HG03045 (cell line): ENCODE results near the gene ERI2.
A peak's percentile ranks its signal among the peaks of the same experiment; 100 is the strongest.
"Not testable (repeated sequence)": the region's sequence is repeated elsewhere in the genome, so short reads cannot be mapped to it uniquely, and the experiment has no call there.

Experiments used
- ATAC-seq: cut with Tn5 transposase; IDR thresholded peaks from one replicate; pipeline ENCODE4 v1.9.1; 2021; ENCODE audit warnings: mild to moderate bottlenecking, moderate library complexity; ENCODE audit not compliant: unreplicated experiment

The ERI2 gene

GRCh38 chr16:20766294-20766693, 40.0 kb downstream of the ERI2 start:
- no peak for ATAC-seq

GRCh38 chr16:20765732-20766131, 40.5 kb downstream of the ERI2 start:
- no peak for ATAC-seq

DNA sequence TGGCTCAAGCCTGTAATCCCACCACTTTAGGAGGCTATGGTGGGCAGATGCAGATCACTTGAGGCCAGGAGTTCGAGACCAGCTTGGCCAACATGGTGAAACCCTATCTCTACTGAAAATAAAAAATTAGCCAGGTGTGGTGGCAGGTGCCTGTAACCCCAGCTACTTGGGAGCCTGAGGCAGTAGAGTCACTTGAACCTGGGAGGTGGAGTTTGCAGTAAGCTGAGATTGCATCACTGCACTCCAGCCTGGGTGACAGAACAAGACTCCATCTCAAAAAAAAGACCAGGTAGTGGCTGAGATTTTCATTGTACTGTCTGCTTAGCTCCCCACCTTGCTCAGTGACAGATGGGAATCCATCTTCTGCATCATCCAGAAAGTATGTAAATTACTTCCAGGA, 41.8 kb downstream of the ERI2 start:
- ATAC-seq: not testable (repeated sequence)

- ATAC-seq: peak; percentile 99
Observed at GRCh38 chr16:20763461-20764232, 42.6 kb downstream of the ERI2 start, which contains the start of gene ACSM3. Gene ACSM3 (plus strand): TSS chr16:20764014. CDS start chr16:20770035, 6,021 bp downstream.

DNA sequence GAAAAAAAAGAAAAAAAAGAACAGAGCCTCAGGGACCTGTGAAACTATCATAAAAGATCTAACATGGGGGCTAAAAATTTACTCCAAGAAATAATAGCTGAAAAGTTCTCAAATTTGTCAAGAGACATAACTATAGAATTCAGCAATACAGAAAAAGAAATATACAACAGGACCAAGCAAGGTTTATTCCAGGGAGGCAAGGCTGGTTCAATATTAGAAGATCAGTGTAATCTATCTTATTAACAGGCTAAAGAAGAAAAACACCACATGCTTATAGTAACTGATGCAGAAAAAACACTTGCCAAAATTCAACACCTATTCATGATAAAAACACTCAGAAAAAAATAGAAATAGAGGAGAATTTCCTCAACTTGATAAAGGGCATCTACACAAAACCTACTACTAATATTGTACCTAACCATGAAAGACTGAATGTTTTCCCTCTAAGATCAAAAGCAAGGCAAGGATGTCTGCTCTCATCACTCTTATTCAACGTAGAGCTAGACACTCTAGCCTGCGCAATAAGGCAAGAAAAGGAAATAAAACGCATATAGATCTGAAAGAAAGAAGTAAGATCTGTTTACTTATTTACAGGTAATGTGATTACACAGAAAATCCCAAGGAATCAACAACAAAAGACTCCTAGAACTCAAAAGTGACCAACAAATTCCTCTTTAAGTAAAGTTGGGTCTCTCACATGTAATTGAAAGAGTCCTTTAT, 43.7 kb downstream of the ERI2 start:
- no peak for ATAC-seq

- ATAC-seq: no peak
Observed at GRCh38 chr16:20761175-20761574, 45.1 kb downstream of the ERI2 start.

- no peak for ATAC-seq
Observed at GRCh38 chr16:20760346-20760745, 45.9 kb downstream of the ERI2 start.

- ATAC-seq: not testable (repeated sequence)
Observed at GRCh38 chr16:20755799-20756198, 50.5 kb downstream of the ERI2 start.

DNA sequence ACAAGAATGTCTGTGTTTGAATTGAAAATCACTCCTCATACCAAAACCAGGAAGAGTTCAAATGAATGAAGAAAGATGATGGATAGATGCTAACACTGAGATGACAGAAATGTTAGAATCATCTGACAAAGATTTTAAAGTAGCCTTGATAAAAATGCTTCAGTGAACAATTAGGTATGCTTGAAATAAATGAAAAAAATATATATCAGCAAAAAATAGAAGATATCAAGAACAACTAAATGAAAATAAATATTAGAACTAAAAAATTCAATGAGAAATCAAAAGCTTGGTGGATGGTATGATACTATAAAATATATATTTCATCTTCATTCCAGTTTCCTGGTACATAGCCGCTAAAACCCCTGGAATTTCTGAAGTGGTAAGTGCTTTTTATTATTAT, 51.0 kb downstream of the ERI2 start:
- no peak for ATAC-seq

DNA sequence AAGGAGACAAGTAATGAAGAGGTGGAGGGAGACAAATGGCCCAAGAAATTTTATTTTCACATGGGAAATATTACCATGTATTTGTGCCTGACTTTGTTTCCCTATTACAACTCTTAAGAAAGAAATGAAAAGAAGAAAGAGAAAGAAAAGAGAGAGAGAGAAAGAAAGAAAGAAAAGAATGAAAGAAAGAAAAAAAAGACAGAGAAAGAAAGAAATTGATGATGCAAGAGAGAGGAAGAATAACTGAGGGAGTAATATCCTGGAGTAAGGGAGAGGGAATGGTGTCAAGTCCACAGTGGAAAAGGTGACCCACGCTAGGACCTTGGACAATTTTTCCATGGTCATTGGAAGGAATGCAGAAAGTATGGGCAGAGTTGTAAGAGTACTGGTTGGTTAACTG, 52.5 kb downstream of the ERI2 start:
- no peak for ATAC-seq

GRCh38 chr16:20750558-20750957, 55.7 kb downstream of the ERI2 start:
- no peak for ATAC-seq

DNA sequence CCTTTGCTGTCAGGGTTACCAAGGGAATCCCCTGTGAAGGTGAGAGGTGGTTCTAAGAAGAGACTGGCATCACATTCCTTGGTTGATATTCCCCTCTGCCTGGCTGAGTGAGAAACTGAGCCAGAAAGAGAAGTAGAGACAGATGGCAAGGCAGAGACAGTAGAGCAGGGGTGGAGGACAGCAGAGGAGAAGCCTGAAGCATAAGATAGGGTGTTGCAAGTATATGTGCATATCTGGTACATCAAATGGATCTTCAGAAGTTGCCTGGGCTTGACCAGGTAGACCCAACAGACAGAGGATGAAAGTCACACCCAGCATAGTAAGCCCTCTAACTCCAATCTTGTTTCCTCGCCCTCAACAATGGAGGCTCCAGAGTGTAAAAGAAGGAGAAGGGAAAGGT, 56.8 kb downstream of the ERI2 start:
- ATAC-seq: no peak

DNA sequence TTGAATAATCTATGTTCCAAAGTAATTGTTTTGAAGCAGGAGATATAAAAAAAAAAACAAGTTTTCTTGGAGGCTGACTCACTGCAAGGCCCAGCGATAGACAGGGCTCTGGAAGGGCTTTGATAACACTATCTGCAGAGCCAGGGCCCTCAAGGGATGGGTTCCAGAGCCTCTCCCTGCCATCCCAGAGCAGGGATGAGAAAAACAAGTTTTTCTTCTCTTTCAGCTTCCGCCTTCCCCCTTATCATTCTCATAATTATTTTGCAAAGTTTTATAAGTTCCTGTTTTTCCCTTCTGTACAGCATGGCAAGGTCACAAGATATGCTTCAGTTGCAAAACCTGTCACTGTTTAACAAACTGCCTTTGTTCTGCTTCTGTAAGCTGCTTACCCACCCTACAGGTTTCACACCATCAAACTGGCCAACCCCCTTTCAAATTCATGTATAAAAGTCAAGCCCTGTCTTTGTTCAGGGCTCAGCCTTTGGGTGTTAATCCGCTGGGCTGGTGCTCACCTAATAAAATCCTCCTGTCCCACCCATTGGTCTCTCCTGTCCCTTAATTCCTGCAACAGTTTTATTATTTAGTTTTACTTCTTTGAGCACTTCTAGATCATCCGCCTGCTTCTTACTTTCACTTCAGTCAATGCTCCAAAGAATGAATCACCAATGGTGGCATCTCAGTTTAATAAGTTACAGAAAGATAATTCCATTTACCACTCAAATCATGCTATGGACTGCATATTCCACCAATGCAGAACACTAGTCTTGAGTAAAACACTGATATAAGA, 59.0 kb downstream of the ERI2 start:
- ATAC-seq: no peak

- no peak for ATAC-seq
Observed at GRCh38 chr16:20746461-20746860, 59.8 kb downstream of the ERI2 start.
